Upper lobe of right lung (tissue), 1 donor: ENCODE measurements around the gene CFAP99. TPM values are rescaled to one million over a fixed set of nuclear protein-coding genes. Genes with fewer than 3 reads are reported as not detected.

ENCODE experiments used
- ATAC-seq: fragments of 200-7000 bp; cut with Tn5 transposase; one replicate; pipeline ENCODE4 v1.9.1; 2020; ENCODE audit warnings: mild to moderate bottlenecking, moderate library complexity
- DNase-seq: peaks from one replicate; pipeline ENCODE4 v3.0.0-alpha.2; 2020
- H3K27ac ChIP-seq: fragments of 200-600 bp; one replicate; pipeline ENCODE4 v1.8.0; 2022
- H3K27me3 ChIP-seq: fragments of 200-600 bp; one replicate; pipeline ENCODE4 v1.8.0; 2022; ENCODE audit warnings: mild to moderate bottlenecking
- H3K36me3 ChIP-seq: fragments of 200-600 bp; one replicate; pipeline ENCODE4 v1.8.0; 2022
- H3K4me1 ChIP-seq: fragments of 200-600 bp; one replicate; pipeline ENCODE4 v1.8.0; 2022
- H3K4me3 ChIP-seq: fragments of 200-600 bp; one replicate; pipeline ENCODE4 v1.8.0; 2022; ENCODE audit warnings: mild to moderate bottlenecking
- H3K9me3 ChIP-seq: fragments of 200-600 bp; one replicate; pipeline ENCODE4 v1.8.0; 2022
- intact Hi-C: fragments of 100-400 bp; cut with DNase I; formaldehyde crosslinking; loops from one replicate; pipeline ENCODE4 v1.11.0; 2022
- total RNA-seq: library from RNA; stranded (reverse); fragmentation: NEBNext Ultra II Directional; extraction: Animal tissue kit (Norgen Biotek cat#: 25700); gene quantifications from one replicate; pipeline ENCODE4 v1.2.1, GENCODE V29; 2021
- TF ChIP-seq, protein P1 (sequence below): fragments of 200-600 bp; IDR thresholded peaks from one replicate; pipeline ENCODE4 v1.8.0; 2022; ENCODE audit warnings: antibody characterized with exemption
- donor health status: DM: no; HTN: yes; CAD: no; lungs with severe emphysema.

Gene CFAP99
- total RNA-seq, 1 donor from 2014 or later = not detected

DNA sequence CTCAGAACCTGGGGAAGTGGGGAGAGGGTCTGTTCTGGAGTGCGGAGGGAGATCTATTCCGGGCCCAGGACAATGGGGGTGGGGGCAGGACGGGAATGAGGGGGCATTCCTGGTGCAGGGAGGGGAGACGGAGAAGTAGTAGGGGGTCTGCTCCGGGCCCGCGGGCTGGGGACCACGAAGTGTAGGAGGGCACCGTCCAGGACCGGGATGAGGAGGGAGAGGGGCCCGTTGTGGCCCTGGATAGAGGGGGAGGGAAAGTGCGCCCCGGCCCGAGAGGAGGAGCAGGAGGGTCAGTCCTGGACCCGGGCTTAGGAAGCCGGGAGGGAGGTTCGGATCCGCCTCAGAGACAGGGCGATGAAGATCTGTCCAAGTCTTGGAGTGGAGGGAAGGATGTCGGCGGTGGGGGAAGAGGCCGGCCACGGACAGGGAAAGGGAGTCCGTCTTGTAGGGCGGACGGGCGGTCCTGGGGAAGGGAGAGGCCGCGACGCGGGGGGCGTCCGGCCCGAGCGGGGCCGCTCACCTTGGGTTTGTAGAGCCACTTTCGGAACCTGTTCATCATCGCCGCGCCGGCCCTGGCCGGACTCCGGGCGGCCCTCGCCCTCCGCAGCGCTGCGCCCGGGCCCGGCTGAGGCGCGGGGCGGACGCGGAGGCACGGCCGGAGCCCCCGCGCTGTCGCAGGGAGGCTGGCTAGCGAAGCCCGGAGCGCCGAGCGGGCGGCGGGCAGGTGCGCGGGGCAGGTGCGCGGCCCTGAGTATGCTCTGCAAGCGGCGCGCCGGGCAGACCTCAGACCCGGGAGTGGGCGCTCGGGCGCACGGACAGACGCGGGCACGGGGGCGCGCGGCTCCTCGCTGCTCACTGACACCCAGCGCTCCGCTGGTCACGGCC, 748 bp upstream of the CFAP99 start, which contains the start of gene ZFYVE28:
ZFYVE28 (minus strand) TSS at position 881 of the 885 bp plus-strand sequence; CDS start at position 559, 322 bp downstream.
- Histone ChIP-seq H3K36me3 (no peaks in the 10 kb centered on the region), H3K27ac (peak within 1 kb of the TSS; percentile 75), H3K4me3 (peak within 1 kb of the TSS; percentile 61), H3K9me3 (no peaks in the 10 kb centered on the region), H3K27me3 (peaks cover 19% of the 10 kb centered on the region), H3K4me1 (peaks cover 20% of the 10 kb centered on the region)
- no peak for ATAC-seq
- TF ChIP-seq, protein P1, sequence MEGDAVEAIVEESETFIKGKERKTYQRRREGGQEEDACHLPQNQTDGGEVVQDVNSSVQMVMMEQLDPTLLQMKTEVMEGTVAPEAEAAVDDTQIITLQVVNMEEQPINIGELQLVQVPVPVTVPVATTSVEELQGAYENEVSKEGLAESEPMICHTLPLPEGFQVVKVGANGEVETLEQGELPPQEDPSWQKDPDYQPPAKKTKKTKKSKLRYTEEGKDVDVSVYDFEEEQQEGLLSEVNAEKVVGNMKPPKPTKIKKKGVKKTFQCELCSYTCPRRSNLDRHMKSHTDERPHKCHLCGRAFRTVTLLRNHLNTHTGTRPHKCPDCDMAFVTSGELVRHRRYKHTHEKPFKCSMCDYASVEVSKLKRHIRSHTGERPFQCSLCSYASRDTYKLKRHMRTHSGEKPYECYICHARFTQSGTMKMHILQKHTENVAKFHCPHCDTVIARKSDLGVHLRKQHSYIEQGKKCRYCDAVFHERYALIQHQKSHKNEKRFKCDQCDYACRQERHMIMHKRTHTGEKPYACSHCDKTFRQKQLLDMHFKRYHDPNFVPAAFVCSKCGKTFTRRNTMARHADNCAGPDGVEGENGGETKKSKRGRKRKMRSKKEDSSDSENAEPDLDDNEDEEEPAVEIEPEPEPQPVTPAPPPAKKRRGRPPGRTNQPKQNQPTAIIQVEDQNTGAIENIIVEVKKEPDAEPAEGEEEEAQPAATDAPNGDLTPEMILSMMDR = no peak
- intact Hi-C loops = no loop called here
- peak; percentile 76 for DNase-seq

DNA sequence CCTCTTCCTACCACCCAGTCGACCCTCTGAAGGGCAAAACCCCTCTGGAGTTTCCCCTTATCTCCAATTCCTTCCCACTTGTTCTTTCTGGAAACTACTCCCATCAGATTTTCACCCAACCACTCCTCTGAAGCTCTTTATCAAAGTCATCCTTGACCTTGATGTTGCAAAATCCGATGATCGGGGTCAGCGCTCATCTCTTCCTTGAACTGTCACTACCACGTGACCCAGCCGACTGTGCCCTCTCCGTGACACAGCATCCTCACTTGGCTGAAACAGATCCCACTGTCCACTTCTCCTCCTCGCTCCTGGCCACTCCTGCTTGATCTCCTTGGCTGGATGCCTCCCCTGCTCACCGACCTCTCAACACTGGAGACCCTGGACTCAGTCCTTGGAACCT, 1.1 kb downstream of the CFAP99 start:
- Histone ChIP-seq H3K9me3 (no peaks in the 10 kb centered on the region), H3K27ac (no peak overlapping the region), H3K4me3 (no peak overlapping the region), H3K4me1 (peaks cover 3% of the 10 kb centered on the region), H3K27me3 (peaks cover 19% of the 10 kb centered on the region), H3K36me3 (no peaks in the 10 kb centered on the region)
- ATAC-seq = no peak
- peak; percentile 65 for DNase-seq
- TF ChIP-seq, protein P1 = no peak
- intact Hi-C loops = loop anchor here (10.0 kb wide), 1 partner anchor 185 kb away; no protein-coding TSS in a partner anchor

DNA sequence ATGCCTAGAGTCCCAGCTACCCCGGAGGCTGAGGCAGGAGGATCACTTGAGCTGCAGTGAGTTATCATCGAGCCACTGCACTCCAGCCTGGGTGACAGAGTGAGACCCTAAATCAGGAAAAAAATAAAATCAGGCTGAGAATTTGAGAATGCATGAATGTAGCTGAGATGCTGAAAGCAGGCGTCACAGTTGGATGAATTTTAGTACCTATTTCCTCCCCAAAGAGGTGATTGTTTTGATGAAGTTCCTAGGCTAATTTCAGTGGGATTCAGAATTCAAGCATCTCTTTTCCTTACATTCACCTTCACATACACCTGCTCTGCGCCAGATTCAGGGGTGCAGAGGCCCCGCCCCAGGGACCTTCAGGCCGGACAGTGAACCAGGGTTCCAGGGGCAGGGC, 3.2 kb downstream of the CFAP99 start:
- peak; percentile 49 for DNase-seq
- TF ChIP-seq, protein P1 = no peak
- Histone ChIP-seq H3K4me3 (no peak overlapping the region), H3K27me3 (peaks cover 19% of the 10 kb centered on the region), H3K9me3 (no peaks in the 10 kb centered on the region), H3K27ac (no peak overlapping the region), H3K36me3 (no peaks in the 10 kb centered on the region), H3K4me1 (peaks cover 3% of the 10 kb centered on the region)
- intact Hi-C loops = loop anchor here (10.0 kb wide), 1 partner anchor 187 kb away; no protein-coding TSS in a partner anchor
- ATAC-seq = no peak

DNA sequence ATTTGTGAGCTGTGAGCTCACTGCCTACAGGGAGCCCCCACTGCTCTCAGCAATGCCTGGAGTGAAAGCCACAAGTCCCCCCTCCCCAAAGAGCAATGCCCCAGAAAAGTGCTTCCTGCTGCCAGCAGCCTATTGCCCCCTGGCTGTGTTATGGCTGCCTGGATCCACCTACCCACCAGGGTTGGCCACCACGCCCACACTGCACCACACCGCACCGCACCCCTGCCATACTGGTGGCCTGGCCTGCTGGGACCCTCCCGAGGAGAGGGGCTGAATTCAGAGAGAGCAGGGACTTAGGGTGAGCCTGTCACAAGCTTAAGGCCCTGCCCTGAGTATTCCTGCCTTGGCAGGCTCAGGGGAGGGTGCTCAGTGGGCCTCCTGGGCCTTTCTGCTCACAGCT, 4.3 kb downstream of the CFAP99 start:
- TF ChIP-seq, protein P1 = no peak
- H3K9me3 ChIP-seq = no peaks in the 10 kb centered on the region
- no peak for ATAC-seq
- DNase-seq = no peak
- H3K27me3 ChIP-seq = peaks cover 19% of the 10 kb centered on the region
- intact Hi-C loops = loop anchor here (10.0 kb wide), 1 partner anchor 188 kb away; no protein-coding TSS in a partner anchor
- H3K4me3 ChIP-seq = no peak overlapping the region
- no peaks in the 10 kb centered on the region for H3K4me1 ChIP-seq
- H3K27ac ChIP-seq = no peak overlapping the region
- no peaks in the 10 kb centered on the region for H3K36me3 ChIP-seq

DNA sequence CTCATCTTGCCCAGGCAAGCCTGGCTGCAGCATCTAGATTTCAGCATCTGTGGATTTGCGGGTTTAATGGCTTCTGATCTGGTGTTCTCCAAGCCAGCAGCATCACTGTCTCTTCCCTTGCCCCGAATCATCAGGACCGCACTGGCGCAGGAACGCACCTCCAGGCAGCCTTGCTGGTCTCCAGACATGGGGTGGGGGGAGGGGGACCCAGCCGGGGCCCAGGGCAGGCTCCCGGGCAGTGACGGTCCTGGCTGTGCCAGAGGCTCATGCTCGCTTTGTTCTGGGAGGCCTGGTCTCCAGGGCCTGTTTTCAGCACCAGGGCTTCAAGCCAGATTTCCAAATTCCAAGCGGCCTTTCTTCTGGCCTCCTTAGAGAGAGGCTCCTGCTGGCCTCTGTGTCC, 4.9 kb downstream of the CFAP99 start:
- H3K36me3 ChIP-seq = no peaks in the 10 kb centered on the region
- DNase-seq (no peak), ATAC-seq (no peak)
- no peaks in the 10 kb centered on the region for H3K9me3 ChIP-seq
- no peak overlapping the region for H3K27ac ChIP-seq
- peaks cover 19% of the 10 kb centered on the region for H3K27me3 ChIP-seq
- H3K4me1 ChIP-seq = no peaks in the 10 kb centered on the region
- intact Hi-C loops = loop anchor here (10.0 kb wide), 1 partner anchor 189 kb away; no protein-coding TSS in a partner anchor
- no peak overlapping the region for H3K4me3 ChIP-seq
- TF ChIP-seq, protein P1 = no peak
